ENCODE measurements around the gene STAT5A. TPM values are rescaled to one million over a fixed set of nuclear protein-coding genes. Genes with fewer than 3 reads are reported as not detected.

Gene STAT5A
- total RNA-seq, 2 experiments from 2014 or later: 88.4 to 96.7 TPM

GRCh38 chr17:42277342-42277712 is 11.0 kb upstream of the STAT5A start:
- peak; percentile 17 for DNase-seq
- POLR2A ChIA-PET: interaction anchor here (0.8 to 13.0 kb wide), 10 partner anchors 9 to 124 kb away, joined by 3 to 245 read pairs (median 4); partner anchors contain the start of genes STAT3 and STAT5A
- H3K4me3 Mint-ChIP-seq: peak overlapping the region; percentile 76

DNA sequence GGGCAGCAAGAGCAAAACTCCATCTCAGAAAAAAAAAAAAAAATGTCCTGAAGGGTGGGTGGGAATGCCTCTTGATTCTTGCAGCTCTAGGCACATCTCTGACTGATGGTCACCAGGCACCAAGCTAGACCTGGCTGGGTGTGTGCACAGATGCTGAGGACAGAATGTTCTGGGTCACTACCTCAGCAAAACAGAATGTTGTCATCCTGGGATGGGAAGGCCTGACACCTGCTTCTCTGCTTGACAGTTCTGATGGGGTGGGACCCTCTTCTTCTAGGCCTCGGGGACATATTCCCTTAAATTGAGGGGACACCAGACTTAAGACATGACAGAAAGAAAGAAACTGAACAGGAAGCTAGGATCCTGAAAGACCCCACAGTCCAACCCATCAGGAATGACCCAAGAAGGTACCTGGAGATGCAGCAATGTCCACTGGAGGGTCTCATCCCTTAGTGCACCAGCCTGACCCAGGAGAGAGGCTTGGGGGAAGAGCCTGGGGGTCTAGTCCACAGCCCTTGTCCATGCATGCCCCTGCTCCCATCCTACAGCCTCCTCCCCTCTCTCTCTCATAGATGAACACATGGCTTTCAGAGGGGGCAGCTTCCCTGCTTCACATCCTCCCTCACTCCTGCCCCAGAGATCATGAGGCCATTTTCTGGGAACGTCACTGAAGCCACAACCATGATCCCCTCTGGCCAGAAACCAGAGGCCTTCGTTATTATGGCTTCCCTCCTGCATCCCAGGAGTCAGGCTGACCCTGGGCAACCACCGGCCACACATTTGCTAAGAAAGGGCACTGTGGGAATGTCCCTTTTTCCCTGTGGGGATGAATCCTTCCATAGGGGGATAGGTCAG is 8.3 kb upstream of the STAT5A start:
- H3K27me3 Mint-ChIP-seq: no peaks in the 10 kb centered on the region
- peak; percentile 14 for DNase-seq
- H3K36me3 Mint-ChIP-seq (ENCODE audit: low read depth): peaks cover 12% of the 10 kb centered on the region
- ChIA-PET CTCF (no interaction called here), POLR2A (interaction anchor here (0.6 to 13.0 kb wide), 3 partner anchors 7 to 30 kb away, joined by 3 to 245 read pairs (median 193); partner anchors contain the start of gene STAT5A)
- no peak overlapping the region for H3K4me3 Mint-ChIP-seq
- no peak overlapping the region for H3K27ac Mint-ChIP-seq
- peaks cover 17% of the 10 kb centered on the region for H3K4me1 Mint-ChIP-seq
- H3K9me3 Mint-ChIP-seq: no peaks in the 10 kb centered on the region

More at GRCh38 chr17:42277342-42277712, 11.0 kb upstream of the STAT5A start:
- Mint-ChIP-seq H3K27me3 (no peaks in the 10 kb centered on the region), H3K4me1 (peaks cover 31% of the 10 kb centered on the region), H3K27ac (peak overlapping the region; percentile 69), H3K36me3 (ENCODE audit: low read depth) (peaks cover 16% of the 10 kb centered on the region), H3K9me3 (no peaks in the 10 kb centered on the region)
- CTCF ChIA-PET: interaction anchor here (0.9 to 3.8 kb wide), 5 partner anchors 11 to 96 kb away, joined by 3 to 18 read pairs (median 5); partner anchors contain the start of genes KCNH4 and STAT5A

- H3K27ac Mint-ChIP-seq: no peak overlapping the region
- no peaks in the 10 kb centered on the region for H3K27me3 Mint-ChIP-seq
- H3K9me3 Mint-ChIP-seq: no peaks in the 10 kb centered on the region
- no peak overlapping the region for H3K4me3 Mint-ChIP-seq
- POLR2A ChIA-PET: interaction anchor here (1.2 to 11.7 kb wide), 2 partner anchors 7 to 31 kb away, joined by 3 to 193 read pairs; partner anchors contain the start of gene STAT5B
- CTCF ChIA-PET: no interaction called here
- peaks cover 6% of the 10 kb centered on the region for H3K36me3 Mint-ChIP-seq (ENCODE audit: low read depth)
- peaks cover 25% of the 10 kb centered on the region for H3K4me1 Mint-ChIP-seq
- peak; percentile 4 for DNase-seq
Measured at GRCh38 chr17:42281571-42282096, 6.7 kb upstream of the STAT5A start.

- ChIA-PET POLR2A (interaction anchor here (1.2 to 11.7 kb wide), 2 partner anchors 8 to 30 kb away, joined by 3 to 193 read pairs; partner anchors contain the start of gene STAT5B), CTCF (no interaction called here)
- no peak overlapping the region for H3K4me3 Mint-ChIP-seq
- no peaks in the 10 kb centered on the region for H3K27me3 Mint-ChIP-seq
- H3K36me3 Mint-ChIP-seq (ENCODE audit: low read depth): peaks cover 4% of the 10 kb centered on the region
- H3K27ac Mint-ChIP-seq: no peak overlapping the region
- DNase-seq: no peak
- H3K4me1 Mint-ChIP-seq: peaks cover 27% of the 10 kb centered on the region
- no peaks in the 10 kb centered on the region for H3K9me3 Mint-ChIP-seq
Measured at GRCh38 chr17:42282478-42283080, 5.7 kb upstream of the STAT5A start.

GRCh38 chr17:42283241-42284023 is 4.9 kb upstream of the STAT5A start:
- DNase-seq: no peak
- ChIA-PET POLR2A (interaction anchor here (11.7 kb wide), 1 partner anchor 9 kb away, joined by 193 read pairs; the partner anchor contains the start of gene STAT5B), CTCF (no interaction called here)
- Mint-ChIP-seq H3K9me3 (no peaks in the 10 kb centered on the region), H3K4me1 (peaks cover 27% of the 10 kb centered on the region), H3K27me3 (no peaks in the 10 kb centered on the region), H3K4me3 (no peak overlapping the region), H3K27ac (no peak overlapping the region), H3K36me3 (ENCODE audit: low read depth) (peaks cover 4% of the 10 kb centered on the region)

- no peaks in the 10 kb centered on the region for H3K27me3 Mint-ChIP-seq
- DNase-seq: no peak
- no peak overlapping the region for H3K4me3 Mint-ChIP-seq
- POLR2A ChIA-PET: interaction anchor here (0.6 to 11.7 kb wide), 2 partner anchors 10 to 19 kb away, joined by 3 to 193 read pairs; partner anchors contain the start of gene STAT5B
- peaks cover 4% of the 10 kb centered on the region for H3K36me3 Mint-ChIP-seq (ENCODE audit: low read depth)
- no peak overlapping the region for H3K27ac Mint-ChIP-seq
- CTCF ChIA-PET: no interaction called here
- H3K4me1 Mint-ChIP-seq: peaks cover 28% of the 10 kb centered on the region
- no peaks in the 10 kb centered on the region for H3K9me3 Mint-ChIP-seq
Measured at GRCh38 chr17:42284024-42284369, 4.3 kb upstream of the STAT5A start.

DNA sequence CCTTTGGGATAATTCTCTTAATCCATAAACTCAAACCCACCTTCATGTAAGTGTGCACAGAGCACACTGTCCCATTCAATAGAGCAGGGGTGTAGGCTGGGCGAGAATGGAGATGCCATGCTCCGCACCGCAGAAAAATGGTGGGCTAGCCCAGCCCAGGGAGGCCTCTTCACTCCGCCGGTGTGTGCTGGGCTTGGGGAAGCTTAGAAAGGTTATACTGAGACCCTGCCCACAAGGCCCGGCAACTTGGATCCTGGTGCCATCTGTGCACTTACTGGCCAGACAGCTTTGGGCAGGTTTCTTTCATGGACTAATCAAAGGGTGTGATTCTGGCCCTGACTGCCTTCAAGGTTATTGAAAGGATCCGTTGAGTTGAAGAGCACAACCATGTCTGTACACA is 3.7 kb upstream of the STAT5A start:
- peaks cover 34% of the 10 kb centered on the region for H3K4me1 Mint-ChIP-seq
- CTCF ChIA-PET: no interaction called here
- POLR2A ChIA-PET: interaction anchor here (0.6 to 11.7 kb wide), 2 partner anchors 10 to 18 kb away, joined by 3 to 193 read pairs; partner anchors contain the start of gene STAT5B
- no peak for DNase-seq
- H3K9me3 Mint-ChIP-seq: no peaks in the 10 kb centered on the region
- no peak overlapping the region for H3K4me3 Mint-ChIP-seq
- no peak overlapping the region for H3K27ac Mint-ChIP-seq
- H3K27me3 Mint-ChIP-seq: no peaks in the 10 kb centered on the region
- peaks cover 5% of the 10 kb centered on the region for H3K36me3 Mint-ChIP-seq (ENCODE audit: low read depth)

DNA sequence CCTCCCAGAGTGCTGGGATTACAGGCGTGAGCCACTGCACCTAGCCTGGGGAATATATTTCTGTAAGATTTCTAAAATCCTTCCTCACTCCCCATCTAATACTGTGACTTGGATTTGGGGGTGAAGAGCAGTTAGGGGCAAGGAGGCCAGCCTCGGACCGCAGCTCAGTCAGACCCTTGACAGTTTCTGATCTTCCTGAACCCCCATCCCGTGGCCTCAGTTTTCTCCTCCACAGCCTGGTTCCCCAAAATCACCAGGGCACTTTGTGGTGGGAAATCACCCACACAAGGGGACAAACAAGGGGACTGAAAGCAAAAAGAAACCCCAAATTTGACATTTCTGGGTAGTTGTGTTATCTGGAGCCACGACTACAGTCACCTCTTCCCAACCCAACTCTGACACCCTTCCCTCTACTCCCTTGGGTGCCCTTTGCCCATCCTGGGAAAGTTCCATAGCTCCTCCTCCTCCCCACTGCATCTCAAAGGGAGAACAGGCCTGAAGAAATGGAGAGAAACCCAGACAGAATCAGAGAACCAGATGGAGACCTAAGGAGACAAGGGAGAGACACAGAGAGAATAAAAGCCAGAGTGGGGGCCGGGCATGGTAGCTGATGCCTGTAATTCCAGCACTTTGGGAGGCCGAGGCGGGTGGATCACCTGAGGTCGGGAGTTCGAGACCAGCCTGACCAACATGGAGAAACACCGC is 2.8 kb upstream of the STAT5A start:
- Mint-ChIP-seq H3K9me3 (no peaks in the 10 kb centered on the region), H3K4me1 (peaks cover 43% of the 10 kb centered on the region), H3K27ac (peak overlapping the region; percentile 27), H3K4me3 (no peak overlapping the region), H3K36me3 (ENCODE audit: low read depth) (peaks cover 7% of the 10 kb centered on the region), H3K27me3 (no peaks in the 10 kb centered on the region)
- CTCF ChIA-PET: interaction anchor here (0.7 kb wide), 1 partner anchor 48 kb away, joined by 5 read pairs; no protein-coding TSS in a partner anchor
- no peak for DNase-seq
- POLR2A ChIA-PET: interaction anchor here (1.7 to 11.7 kb wide), 4 partner anchors 11 to 91 kb away, joined by 3 to 193 read pairs (median 8); partner anchors contain the start of genes GHDC and STAT5B

GRCh38 chr17:42286411-42287221 is 1.7 kb upstream of the STAT5A start:
- Mint-ChIP-seq H3K4me3 (peak overlapping the region; percentile 86), H3K4me1 (peaks cover 50% of the 10 kb centered on the region), H3K36me3 (ENCODE audit: low read depth) (peaks cover 12% of the 10 kb centered on the region), H3K27me3 (no peaks in the 10 kb centered on the region), H3K9me3 (no peaks in the 10 kb centered on the region), H3K27ac (peak overlapping the region; percentile 86)
- POLR2A ChIA-PET: interaction anchor here (0.7 to 11.7 kb wide), 8 partner anchors 12 to 175 kb away, joined by 3 to 193 read pairs (median 8); partner anchors contain the start of genes DHX58, GHDC and STAT5B
- DNase-seq: no peak
- CTCF ChIA-PET: interaction anchor here (1.0 to 1.3 kb wide), 2 partner anchors 18 to 64 kb away, joined by 3 to 5 read pairs; no protein-coding TSS in a partner anchor

- Mint-ChIP-seq H3K4me3 (peak overlapping the region; percentile 86), H3K27ac (peak overlapping the region; percentile 86), H3K9me3 (no peaks in the 10 kb centered on the region), H3K36me3 (ENCODE audit: low read depth) (peaks cover 16% of the 10 kb centered on the region), H3K27me3 (no peaks in the 10 kb centered on the region), H3K4me1 (peaks cover 54% of the 10 kb centered on the region)
- ChIA-PET CTCF (interaction anchor here (1.0 to 3.2 kb wide), 5 partner anchors 10 to 65 kb away, joined by 3 to 27 read pairs (median 5); no protein-coding TSS in a partner anchor), POLR2A (interaction anchor here (0.7 to 11.7 kb wide), 17 partner anchors 13 to 249 kb away, joined by 3 to 193 read pairs (median 5); partner anchors contain the start of genes DHX58, GHDC, NAGLU and STAT3)
- peak; percentile 54 for DNase-seq
Measured at GRCh38 chr17:42287305-42287976, 857 bp upstream of the STAT5A start.
